ENCODE measurements around the gene KRT20. TPM values are rescaled to one million over a fixed set of nuclear protein-coding genes. Genes with fewer than 3 reads are reported as not detected.
A peak's percentile ranks its signal among the peaks of the same experiment; 100 is the strongest.

Gene KRT20
- total and polyA plus RNA-seq, 2 of the 13 experiments (the other 11 are each of a cell fraction or from before 2014, with no cell fraction given), result 0.13 to 0.20 TPM

- TF ChIP-seq ZNF501 (CRISPR knock-in tag; IDR thresholded peaks at IDR 0.05) (peak; percentile 69; the same call in 1 of the 2 replicates), ATRX (CRISPR knock-in tag; IDR thresholded peaks at IDR 0.05; ENCODE audit: borderline replicate concordance) (no peak), GMEB1 (CRISPR knock-in tag; IDR thresholded peaks at IDR 0.05; ENCODE audit: borderline replicate concordance) (0 out of 2 replicates have a peak, but pooled peaks have one; percentile 14), ATF4 (CRISPR knock-in tag; IDR thresholded peaks at IDR 0.05) (peak in 1 of 2 experiments; percentile 19; a peak in 1 of 4 replicates), BRCA1 (CRISPR knock-in tag; IDR thresholded peaks at IDR 0.05) (no peak), HMG20B (CRISPR knock-in tag; conservative IDR thresholded peaks at IDR 0.05) (no peak), BORCS8-MEF2B (CRISPR knock-in tag; IDR thresholded peaks at IDR 0.05) (no peak), MLX (CRISPR knock-in tag; IDR thresholded peaks at IDR 0.05) (no peak), TFAP4 (IDR thresholded peaks at IDR 0.05; ENCODE audit: borderline replicate concordance, low read depth) (peak; percentile 24; the same call in 1 of the 2 replicates), KMT2A (CRISPR knock-in tag; IDR thresholded peaks at IDR 0.05) (no peak), STAT5B (CRISPR knock-in tag; IDR thresholded peaks at IDR 0.05) (no peak), MTA3 (CRISPR knock-in tag; IDR thresholded peaks at IDR 0.05) (no peak), MYPOP (CRISPR knock-in tag; IDR thresholded peaks at IDR 0.05) (no peak), MED13 (CRISPR knock-in tag; IDR thresholded peaks at IDR 0.05) (no peak), SMC3 (IDR thresholded peaks at IDR 0.05; ENCODE audit: low read length) (peak; percentile 100), RBM22 (optimal IDR thresholded peaks at IDR 0.05; ENCODE audit: low read length) (no peak), ZNF138 (CRISPR knock-in tag; IDR thresholded peaks at IDR 0.05; ENCODE audit: low read depth) (no peak), STAG1 (CRISPR knock-in tag; IDR thresholded peaks at IDR 0.05) (peak; percentile 100), HOXD1 (CRISPR knock-in tag; IDR thresholded peaks at IDR 0.05) (no peak), ZFX (CRISPR knock-in tag; IDR thresholded peaks at IDR 0.05; ENCODE audit: low read depth) (no peak), ZNF260 (CRISPR knock-in tag; IDR thresholded peaks at IDR 0.05; ENCODE audit: borderline replicate concordance, low read depth) (no peak), PBX2 (CRISPR knock-in tag; IDR thresholded peaks at IDR 0.05) (no peak), ZNF598 (CRISPR knock-in tag; IDR thresholded peaks at IDR 0.05; ENCODE audit: borderline replicate concordance) (no peak), PHF8 (CRISPR knock-in tag; IDR thresholded peaks at IDR 0.05) (no peak), HOXA9 (CRISPR knock-in tag; IDR thresholded peaks at IDR 0.05; ENCODE audit: borderline replicate concordance) (no peak), ZNF777 (CRISPR knock-in tag; IDR thresholded peaks at IDR 0.05) (no peak), ZNF772 (CRISPR knock-in tag; IDR thresholded peaks at IDR 0.05) (no peak)
Measured at GRCh38 chr17:40909351-40909750, 24.3 kb upstream of the KRT20 start (continued).

Data from HepG2 (cell line).